NK-92 treated with Interleukin-12 subunit alpha and Interleukin-12 subunit beta, amount 100 ng/mL, for 24 hours (cell line): Measurements from ENCODE around the gene ARAP2.

Experiments used
- DNase-seq: peaks from one replicate; lab custom pipeline; 2025; lab: John Stamatoyannopoulos, UW

ARAP2 gene

DNA sequence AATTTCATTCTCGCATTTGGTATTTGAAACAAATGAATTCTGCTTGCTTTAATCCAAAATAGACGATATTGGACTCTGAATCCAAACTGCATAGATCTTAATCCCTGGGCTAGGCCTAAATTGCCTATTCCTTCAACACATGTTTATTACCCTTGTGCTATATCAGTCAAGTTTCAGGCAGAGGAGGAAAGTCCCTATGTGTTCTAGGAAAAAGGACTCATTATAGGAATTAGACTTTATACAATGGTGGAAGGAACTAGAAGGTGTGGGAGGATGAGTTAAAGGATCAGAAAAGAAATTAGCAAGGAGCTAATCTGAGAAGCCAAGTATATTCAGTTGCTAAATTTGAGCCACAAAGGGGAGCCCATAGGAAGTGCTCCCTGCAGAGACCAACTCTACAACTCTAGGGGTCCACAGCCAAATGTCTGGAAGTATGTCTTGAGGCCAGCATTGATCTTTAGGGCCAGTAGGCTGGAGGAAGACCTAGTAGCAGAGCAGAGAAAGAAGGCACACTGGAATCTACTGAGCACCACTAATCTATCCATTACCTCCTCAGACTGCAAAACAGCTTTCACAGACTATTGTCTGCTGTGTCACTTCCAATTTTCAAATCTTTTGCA is 20.0 kb upstream of the ARAP2 start:
- no peak for DNase-seq

GRCh38 chr4:36260731-36261130 is 16.4 kb upstream of the ARAP2 start:
- no peak for DNase-seq

GRCh38 chr4:36256398-36256891 is 12.1 kb upstream of the ARAP2 start:
- no peak for DNase-seq

DNA sequence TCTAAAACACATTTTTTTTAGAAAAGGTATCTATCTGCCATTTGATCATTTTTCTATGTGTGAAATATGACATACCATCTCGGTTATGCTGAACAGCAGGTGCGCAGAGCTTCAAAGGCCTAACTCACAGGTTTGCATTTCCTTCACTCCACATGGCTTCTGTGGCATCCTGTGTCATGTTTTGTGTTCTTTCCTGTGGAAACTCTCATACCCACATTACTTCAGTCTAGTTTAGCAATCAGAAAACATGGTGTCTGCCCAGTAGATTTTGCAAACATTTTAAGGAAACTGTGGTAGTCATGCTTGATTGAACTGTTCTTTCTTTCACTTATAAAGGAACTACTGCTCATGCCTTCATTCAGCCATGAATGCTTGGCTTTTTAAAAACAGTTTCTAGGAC is 11.3 kb upstream of the ARAP2 start:
- DNase-seq: peak; percentile 62

DNA sequence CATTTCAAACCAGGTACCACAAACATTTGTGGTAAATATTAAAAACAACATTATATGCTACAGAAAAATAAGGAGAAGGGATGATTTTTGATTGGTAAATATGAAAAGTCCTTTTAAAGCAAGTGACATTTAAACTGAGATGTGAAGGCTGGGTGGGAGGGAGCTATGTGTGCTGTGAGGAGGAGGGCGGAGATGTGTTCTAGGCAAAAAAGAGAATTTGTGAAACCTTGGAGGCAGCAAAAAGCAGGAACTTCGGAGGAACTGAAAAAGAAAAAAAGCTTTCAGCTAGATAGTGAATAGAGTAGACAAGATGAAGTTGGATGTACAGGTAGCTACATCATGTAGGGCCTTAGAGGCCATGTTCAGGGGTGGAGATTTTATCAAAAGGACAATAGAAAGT is 10.1 kb upstream of the ARAP2 start:
- DNase-seq: no peak

DNA sequence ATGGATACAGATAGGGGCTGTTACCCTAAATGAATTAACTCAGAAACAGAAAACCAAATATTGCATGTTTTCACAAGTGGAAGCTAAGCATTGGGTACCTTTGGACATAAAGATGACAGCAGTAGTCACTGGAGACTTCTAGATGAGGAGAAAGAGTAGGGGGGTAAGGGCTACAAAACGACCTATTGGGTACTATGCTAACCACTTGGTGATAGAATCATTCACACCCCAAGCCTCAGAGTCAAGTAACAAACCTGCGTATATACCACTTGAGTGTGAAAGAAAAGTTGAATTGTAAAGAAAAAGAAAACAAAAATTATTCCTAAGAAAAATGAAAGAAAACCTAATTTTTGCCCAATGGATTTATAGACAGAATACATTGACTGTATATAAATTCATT is 7.7 kb upstream of the ARAP2 start:
- DNase-seq: no peak

DNA sequence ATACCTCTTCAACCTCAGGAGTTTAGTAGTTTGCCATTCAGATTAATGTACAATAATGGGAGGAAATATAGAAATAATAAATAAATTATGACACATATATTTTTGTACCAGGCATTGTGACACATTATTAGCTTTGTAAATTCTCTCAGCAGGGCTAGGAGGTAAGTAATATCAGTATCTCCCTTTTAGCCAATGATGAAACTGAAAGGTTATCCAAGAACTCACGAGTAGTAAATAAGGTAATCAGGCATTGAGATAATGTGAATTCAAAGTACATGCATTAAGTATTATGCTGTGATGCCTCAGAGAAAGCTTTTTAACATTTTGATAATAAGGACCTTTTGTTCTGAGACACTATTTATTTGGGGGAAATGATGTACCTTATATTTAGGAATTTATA is 5.3 kb upstream of the ARAP2 start:
- no peak for DNase-seq

DNA sequence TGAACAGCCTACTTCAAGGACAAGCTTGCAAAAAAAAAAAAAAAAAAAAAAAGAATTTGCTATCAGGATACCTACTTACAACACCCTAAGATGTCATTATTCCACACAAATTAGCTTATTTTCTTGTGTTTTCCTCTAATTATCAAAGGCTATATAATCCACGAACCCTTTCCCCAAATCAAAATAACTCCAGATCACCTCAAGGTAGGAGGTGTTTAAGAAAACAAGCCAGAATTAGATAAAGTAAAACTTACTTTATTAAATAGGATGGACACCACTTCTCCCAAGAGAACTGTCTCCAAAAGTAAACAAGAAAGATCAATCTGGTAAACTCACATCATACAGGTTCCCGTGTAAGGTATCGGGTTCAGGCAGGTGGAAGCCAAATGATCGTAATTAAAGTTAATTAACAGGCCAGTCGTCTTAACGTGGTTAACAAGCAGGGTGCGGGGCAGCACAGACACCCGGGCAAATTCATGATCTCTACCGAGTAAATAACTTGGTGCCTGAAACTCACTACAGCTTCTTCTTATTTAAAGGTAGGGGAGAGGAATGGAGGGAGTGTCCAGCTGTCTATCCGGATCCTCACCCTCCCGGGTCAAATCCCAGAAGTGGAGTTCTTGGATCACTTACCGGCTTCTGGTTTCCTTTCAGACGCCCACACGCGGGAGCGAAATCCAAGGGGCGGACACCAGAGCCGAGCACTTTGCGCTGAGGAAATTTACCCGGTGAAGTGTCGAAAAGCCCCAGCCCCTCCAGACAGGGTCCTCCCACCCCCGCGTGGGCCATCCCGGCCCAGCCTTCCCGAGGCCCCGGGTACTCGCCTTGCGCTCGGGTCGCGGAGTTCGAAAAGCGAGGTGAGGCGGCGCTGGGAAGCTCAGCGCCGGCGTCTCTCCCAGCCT is 708 bp downstream of the ARAP2 start:
- peak; percentile 69 for DNase-seq

DNA sequence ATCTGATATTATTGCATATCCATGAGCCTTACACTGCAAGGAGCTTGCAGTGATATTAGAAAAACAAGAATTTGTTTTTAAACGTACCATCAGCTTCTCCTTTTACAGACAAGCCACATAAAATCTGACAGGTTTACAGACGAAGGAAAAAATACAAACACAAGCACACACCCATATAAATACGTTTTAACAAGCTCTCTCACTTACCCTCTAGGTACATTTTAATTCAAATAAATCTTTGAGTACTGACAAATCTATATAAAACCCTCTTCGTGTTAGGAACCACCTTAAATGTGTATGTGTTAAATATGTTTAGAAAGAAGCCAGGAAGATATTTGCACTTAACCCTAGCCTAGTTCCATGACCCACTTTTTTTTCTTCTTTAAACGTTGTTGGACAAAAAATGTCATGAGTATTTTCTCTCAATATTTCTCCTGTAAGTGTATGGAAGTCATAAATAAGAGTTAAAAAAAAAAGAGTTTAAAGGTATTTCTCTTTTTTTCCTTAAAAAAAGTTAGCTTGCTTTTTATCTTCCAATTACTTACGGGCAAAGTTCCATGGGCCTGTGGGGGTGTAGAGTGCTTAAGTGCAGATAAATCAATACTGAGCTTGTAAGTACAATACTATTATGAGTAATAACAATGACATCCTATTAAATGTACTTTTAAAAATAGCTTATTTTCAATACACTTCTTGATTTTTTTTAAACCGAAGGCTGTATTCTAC is 1.5 kb downstream of the ARAP2 start:
- no peak for DNase-seq

DNA sequence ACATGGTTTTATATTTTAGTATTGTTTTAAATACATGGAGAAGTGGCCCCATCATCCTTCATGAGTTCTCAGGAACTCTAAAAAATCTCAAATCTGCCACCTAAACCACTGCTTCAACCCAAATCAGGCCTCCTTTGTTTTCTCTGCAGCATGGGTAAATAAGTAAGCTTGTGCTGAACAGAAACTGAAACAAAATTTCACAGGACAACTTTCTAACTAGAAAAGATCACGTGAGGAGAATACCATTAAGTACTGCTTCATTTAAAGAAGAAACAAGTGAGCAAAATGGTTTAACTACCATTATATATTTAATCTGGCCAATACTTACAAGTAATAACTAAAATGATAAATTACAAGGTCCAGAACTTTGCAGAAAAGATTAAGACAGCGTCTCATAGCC is 2.5 kb downstream of the ARAP2 start:
- no peak for DNase-seq

DNA sequence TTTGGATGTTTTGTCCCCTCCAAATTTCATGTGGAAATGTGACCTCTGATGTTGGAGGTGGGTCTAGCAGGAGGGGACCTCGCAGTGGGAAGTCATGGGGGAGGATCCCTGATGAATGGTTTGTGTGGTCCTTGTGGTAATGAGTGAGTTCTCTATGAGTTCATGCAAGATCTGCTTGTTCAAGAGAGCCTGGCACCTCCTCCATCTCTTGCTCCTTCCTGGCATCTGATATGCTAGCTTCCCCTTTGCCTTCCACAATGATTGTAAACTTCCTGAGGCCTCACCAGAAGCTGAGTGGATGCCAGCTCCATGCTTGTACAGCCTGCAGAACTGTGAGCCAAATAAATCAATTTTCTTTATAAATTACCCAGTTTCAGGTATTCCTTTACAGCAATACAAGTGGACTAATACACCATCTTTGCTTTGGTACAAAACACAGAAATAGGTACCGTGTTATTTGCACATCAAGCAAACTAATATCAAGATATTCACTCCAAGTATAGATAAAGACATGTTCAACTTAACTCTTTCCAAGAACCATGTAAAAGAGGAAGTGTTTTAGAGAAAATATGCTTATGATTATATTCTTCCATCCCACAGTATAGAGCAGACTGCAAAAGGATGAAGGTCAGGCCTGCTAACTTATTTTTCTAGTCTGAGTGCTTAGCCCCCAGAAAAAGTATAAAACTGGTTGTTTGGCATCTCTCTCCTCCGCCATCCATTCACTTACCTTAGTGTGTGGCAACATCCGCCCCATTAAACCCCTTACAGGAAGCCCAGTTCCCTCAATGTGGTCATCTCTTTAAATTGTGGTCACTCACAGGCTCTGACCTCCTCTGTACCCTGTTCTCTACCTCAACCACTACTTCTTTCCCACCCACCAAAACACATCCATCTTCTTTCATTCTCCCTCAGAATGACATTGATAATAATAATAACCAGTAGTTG is 6.7 kb downstream of the ARAP2 start:
- DNase-seq: peak; percentile 49

DNA sequence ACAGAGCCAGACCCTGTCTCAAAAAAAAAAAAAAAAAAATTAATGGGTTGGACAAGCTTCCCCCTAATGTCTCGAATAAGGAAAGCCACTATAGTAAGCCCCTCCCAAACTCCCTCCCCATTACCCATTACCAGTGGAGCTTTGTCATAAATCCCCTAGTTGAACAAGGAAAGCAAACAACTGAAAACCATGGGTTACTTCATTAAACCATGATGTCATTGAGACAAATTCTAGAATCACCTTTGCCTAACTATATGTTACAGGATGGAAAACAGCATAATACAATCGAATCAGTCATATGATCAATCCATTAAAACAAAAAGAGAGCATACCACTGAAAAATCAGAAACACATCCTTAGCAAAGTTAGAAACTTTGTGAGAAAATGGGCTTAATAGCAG is 8.2 kb downstream of the ARAP2 start:
- no peak for DNase-seq

DNA sequence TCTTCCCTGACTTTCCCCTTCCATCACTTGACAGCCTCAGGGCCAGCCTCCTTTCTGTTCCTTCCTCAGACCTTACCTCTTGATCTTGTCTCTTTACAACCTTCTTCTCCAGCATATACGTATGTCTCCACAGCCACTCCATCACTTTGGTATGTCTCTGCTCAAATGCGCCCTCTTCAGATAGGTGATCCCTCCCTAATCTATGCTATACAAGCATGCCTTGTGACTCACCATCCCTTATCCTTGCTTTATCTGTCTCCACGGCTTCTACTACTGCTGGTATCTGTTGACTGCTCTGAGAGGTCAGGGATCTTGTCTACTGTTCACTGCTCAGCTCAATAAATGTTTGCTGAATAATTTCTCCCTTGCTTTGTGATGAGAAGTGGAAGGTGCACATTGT is 9.0 kb downstream of the ARAP2 start:
- DNase-seq: no peak

- DNase-seq: no peak
These were observed 10.6 kb downstream of the ARAP2 start for GRCh38 chr4:36233567-36234266.

GRCh38 chr4:36230534-36230933 is 13.8 kb downstream of the ARAP2 start:
- no peak for DNase-seq

DNA sequence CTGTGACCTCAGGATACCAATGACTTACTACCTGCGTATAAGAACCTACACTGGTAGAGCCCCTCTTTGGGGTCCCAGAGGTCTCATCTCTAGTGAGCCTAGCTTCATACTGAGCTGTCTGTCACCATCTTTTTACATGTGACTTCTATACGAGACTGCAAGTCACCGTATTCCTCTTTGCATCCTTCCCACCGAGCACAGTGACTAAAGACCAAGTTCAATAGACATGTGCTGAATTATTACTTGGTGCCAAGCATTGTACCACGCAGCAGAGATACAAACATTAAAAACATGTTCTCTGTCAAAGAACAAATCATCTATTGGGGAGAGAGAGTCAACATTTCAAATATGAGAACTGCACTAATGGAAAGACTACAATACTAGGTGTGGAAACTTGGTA is 16.4 kb downstream of the ARAP2 start:
- no peak for DNase-seq

DNA sequence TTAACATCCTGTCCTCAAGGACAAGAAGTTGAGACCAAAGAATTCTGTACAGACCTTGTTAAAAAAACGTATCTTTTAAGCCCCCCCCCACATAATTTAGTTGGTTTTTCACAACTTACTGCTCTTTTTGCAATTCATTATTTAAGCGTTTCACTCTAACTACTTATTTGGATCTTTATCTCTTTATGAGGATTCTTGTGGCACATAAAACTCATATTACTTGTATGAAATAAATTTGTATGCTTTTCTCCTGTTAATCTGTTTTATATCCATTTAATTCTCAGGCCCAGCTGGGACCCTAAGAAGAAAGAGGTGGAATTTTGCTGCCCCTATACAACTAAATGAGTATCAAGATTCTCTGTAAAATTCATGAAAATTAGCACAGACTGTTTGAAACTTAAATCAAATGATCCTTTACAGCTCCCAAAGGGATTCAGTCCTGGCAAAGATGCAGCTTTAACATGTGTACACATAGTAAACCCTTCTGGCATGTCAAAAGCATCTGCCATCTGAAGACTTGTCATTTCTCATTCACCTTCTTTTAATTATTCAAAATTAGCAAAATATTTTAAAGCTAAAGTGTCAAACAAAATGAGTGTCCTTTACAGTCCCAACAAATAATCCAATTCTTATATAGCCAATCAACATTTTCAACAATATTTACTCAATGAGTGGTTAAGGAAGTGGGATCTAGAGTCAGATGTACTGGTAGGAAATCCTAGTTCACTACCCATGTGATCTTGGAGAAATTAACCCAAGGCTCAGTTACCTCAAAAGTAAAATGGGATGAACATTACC is 17.7 kb downstream of the ARAP2 start:
- DNase-seq: no peak

DNA sequence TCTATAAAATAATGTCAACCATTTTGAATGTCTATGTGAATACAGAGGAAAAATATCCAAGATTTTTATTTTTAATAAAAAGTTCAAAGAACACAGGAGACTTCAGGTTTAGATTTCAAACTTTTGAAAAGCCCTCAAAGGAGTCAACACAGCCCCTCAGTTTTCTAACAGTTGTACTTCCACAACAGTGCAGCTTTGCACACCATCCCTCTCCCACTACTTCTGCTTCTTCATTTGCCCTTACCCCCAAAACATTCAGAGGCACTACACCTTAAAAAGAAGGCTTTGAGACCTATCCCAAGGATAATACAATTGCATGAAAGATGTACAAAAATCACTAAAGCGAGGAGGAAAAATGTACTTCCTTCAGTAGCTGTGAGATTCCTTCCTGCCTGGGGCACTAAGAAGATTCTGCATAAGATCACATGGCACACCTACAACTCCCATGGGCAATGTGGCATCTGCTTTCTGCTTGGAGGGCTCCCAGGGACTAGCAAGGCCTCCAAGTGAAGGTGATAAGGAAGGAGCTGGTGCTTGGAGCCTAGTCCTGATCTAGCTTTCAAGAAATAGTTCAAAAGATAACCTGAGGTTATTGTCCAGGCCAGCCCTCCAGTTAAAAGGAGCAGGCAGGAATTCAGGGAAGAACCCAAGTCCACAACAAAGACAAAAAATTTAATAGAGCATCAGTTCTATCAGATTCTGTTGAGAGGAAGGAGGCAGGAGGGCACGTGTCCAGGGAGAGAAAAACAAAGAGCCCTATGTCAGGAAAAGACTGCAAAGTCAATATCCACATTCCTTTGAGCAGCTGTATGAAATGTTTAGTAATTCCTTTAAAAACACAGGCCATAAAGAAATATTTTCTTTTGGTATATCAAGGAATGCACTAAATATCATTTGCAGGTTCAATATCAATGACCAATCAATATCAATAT is 19.1 kb downstream of the ARAP2 start:
- DNase-seq: no peak

DNA sequence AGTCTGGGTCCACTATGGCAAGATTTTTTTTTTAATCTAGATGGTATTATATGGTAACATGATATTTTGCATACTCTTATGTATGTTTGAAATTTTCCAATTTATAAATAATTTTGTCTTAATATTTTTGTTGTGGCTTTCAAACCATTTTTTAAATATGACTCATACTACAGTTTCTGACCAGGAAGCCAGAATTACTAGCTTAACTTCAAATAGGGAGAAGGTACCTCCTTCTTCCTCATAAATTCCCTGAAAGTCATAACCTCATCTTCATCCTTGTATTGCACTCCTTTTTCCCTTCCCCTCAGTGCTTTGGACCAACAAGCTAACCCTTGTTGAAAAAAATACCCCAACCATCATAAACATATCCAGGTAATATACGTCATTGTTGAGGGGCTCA is 21.6 kb downstream of the ARAP2 start:
- DNase-seq: no peak
